Measurements from ENCODE around the gene SPATA21. TPM values are rescaled to one million over a fixed set of nuclear protein-coding genes. Genes with fewer than 3 reads are reported as not detected.

The SPATA21 gene
- total RNA-seq, 2 donors from 2014 or later, result not detected

- DNase-seq (no peak), ATAC-seq (no peak)
- intact Hi-C loops (cut with DNase I), result no loop called here
- no peak for TF ChIP-seq CTCF (IDR thresholded peaks at IDR 0.05)
- no peak for TF ChIP-seq POLR2A (IDR thresholded peaks at IDR 0.05)
- 58 to 72% methylated on average over 9 of the region's 9 CpGs for WGBS, 2 donors
- no peaks in the 10 kb centered on the region for H3K4me1 ChIP-seq
- no peaks in the 10 kb centered on the region for H3K27me3 ChIP-seq
- H3K27ac ChIP-seq, result no peak overlapping the region
- H3K36me3 ChIP-seq (replicated peaks in 1 of 2; ENCODE audit: insufficient read depth in 1 of 2, low read depth in 2 of 2), result no peaks in the 10 kb centered on the region
- no peak overlapping the region for H3K4me3 ChIP-seq
- no peaks in the 10 kb centered on the region for H3K9me3 ChIP-seq
Measured at GRCh38 chr1:16433030-16433429, 4.2 kb downstream of the SPATA21 start.

- Histone ChIP-seq H3K36me3 (replicated peaks in 1 of 2; ENCODE audit: insufficient read depth in 1 of 2, low read depth in 2 of 2) (no peaks in the 10 kb centered on the region), H3K4me1 (no peaks in the 10 kb centered on the region), H3K9me3 (no peaks in the 10 kb centered on the region), H3K27ac (no peak overlapping the region), H3K27me3 (no peaks in the 10 kb centered on the region), H3K4me3 (no peak overlapping the region)
- WGBS, 2 donors, result 65 to 70% methylated on average over 2 to 3 of the region's 3 CpGs
- DNase-seq, result no peak
- intact Hi-C loops (cut with DNase I), result no loop called here
- TF ChIP-seq POLR2A (IDR thresholded peaks at IDR 0.05) (no peak), CTCF (IDR thresholded peaks at IDR 0.05) (no peak)
- ATAC-seq, result no peak
Measured at GRCh38 chr1:16430606-16431005, 6.6 kb downstream of the SPATA21 start.

- no peak for ATAC-seq
- TF ChIP-seq POLR2A (IDR thresholded peaks at IDR 0.05) (no peak), CTCF (IDR thresholded peaks at IDR 0.05) (no peak)
- no peak for DNase-seq
- intact Hi-C loops (cut with DNase I), result no loop called here
- Histone ChIP-seq H3K4me1 (no peaks in the 10 kb centered on the region), H3K4me3 (no peak overlapping the region), H3K9me3 (no peaks in the 10 kb centered on the region), H3K36me3 (replicated peaks in 1 of 2; ENCODE audit: insufficient read depth in 1 of 2, low read depth in 2 of 2) (no peaks in the 10 kb centered on the region), H3K27ac (no peak overlapping the region), H3K27me3 (no peaks in the 10 kb centered on the region)
- 72 to 81% methylated on average over 10 of the region's 10 CpGs for WGBS, 2 donors
Measured at GRCh38 chr1:16425125-16426025, 11.8 kb downstream of the SPATA21 start.

- no peak for ATAC-seq
- H3K4me1 ChIP-seq, result no peaks in the 10 kb centered on the region
- H3K27ac ChIP-seq, result no peak overlapping the region
- no peaks in the 10 kb centered on the region for H3K27me3 ChIP-seq
- H3K36me3 ChIP-seq (replicated peaks in 1 of 2; ENCODE audit: insufficient read depth in 1 of 2, low read depth in 2 of 2), result no peaks in the 10 kb centered on the region
- no peaks in the 10 kb centered on the region for H3K9me3 ChIP-seq
- no peak for DNase-seq
- WGBS, 2 donors, result 60 to 76% methylated on average over 4 to 7 of the region's 7 CpGs
- intact Hi-C loops (cut with DNase I), result no loop called here
- no peak overlapping the region for H3K4me3 ChIP-seq
- TF ChIP-seq POLR2A (IDR thresholded peaks at IDR 0.05) (no peak), CTCF (IDR thresholded peaks at IDR 0.05) (no peak)
Measured at GRCh38 chr1:16422041-16422440, 15.2 kb downstream of the SPATA21 start.

- H3K36me3 ChIP-seq (replicated peaks in 1 of 2; ENCODE audit: insufficient read depth in 1 of 2, low read depth in 2 of 2), result no peaks in the 10 kb centered on the region
- TF ChIP-seq POLR2A (IDR thresholded peaks at IDR 0.05) (no peak), CTCF (IDR thresholded peaks at IDR 0.05) (no peak)
- ATAC-seq, result no peak
- H3K9me3 ChIP-seq, result no peaks in the 10 kb centered on the region
- 61 to 62% methylated on average over 7 of the region's 7 CpGs for WGBS, 2 donors
- H3K27me3 ChIP-seq, result no peaks in the 10 kb centered on the region
- DNase-seq, result no peak
- H3K4me1 ChIP-seq, result no peaks in the 10 kb centered on the region
- H3K27ac ChIP-seq, result no peak overlapping the region
- no peak overlapping the region for H3K4me3 ChIP-seq
- intact Hi-C loops (cut with DNase I), result no loop called here
Measured at GRCh38 chr1:16421201-16421600, 16.0 kb downstream of the SPATA21 start.

All from body of pancreas (tissue), 4 donors.